Activated CD4-positive, alpha-beta T cell treated with anti-CD3 and anti-CD28 coated beads, Interleukin-2, amount 50 U/mL, for 24 hours (primary cell): ENCODE results near the gene COX19.
"Not testable (repeated sequence)": the region's sequence is repeated elsewhere in the genome, so short reads cannot be mapped to it uniquely, and the experiment has no call there.

Experiments used
- DNase-seq, 2 donors: peaks; one replicate each; pipeline ENCODE4 v3.0.0-alpha.2; 2020; ENCODE audit warnings: low read depth in 1 of 2, low spot score in 1 of 2

The COX19 gene

DNA sequence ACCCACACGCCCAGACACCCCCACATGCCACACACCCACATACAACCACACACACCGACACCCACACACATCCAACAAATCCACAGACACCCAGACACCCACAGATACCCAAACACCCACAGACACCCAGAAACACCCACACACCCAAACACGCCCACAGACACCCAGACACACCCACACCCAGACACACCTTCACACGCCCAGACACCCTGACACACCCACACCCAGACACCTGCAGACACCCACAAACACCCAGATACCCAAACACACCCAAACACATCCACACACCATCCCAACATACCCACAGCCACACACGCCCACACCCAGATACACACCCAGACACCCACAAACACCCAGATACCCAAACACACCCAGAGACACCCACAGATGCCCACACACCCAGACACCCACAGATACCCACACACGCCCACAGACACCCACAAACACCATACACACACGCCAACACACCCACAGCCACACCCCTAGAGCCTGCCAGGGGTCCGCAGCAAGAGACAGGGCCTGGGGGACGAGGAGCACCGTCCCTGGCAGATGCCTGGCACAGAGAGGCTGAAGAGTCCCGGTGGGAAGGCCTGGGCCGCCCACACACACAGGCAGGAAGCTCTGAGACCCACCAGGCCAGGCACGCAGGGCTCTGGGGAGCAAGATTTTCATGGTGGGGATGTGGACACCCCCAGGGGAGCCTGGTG, 36.1 kb upstream of the COX19 start:
- no peak for DNase-seq

GRCh38 chr7:1010226-1010625, 34.9 kb upstream of the COX19 start:
- DNase-seq = no peak

GRCh38 chr7:1009747-1010146, 34.4 kb upstream of the COX19 start:
- no peak for DNase-seq

GRCh38 chr7:1008733-1009363, 33.5 kb upstream of the COX19 start:
- no peak for DNase-seq

- DNase-seq = no peak
These were observed 32.6 kb upstream of the COX19 start for GRCh38 chr7:1007901-1008300.

GRCh38 chr7:1005303-1005702, 30.0 kb upstream of the COX19 start:
- no peak for DNase-seq

GRCh38 chr7:1004018-1004852, 28.9 kb upstream of the COX19 start:
- DNase-seq = no peak

DNA sequence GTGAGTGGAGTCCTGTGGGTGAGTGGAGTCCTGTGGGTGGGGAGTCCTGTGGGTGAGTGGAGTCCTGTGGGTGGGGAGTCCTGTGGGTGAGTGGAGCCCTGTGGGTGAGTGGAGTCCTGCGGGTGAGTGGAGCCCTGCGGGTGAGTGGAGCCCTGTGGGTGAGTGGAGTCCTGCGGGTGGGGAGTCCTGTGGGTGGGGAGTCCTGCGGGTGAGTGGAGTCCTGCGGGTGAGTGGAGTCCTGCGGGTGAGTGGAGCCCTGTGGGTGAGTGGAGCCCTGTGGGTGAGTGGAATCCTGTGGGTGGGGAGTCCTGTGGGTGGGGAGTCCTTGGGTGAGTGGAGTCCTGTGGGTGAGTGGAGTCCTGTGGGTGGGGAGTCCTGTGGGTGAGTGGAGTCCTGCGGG, 27.1 kb upstream of the COX19 start:
- not testable (repeated sequence) for DNase-seq

GRCh38 chr7:1002026-1002425, 26.7 kb upstream of the COX19 start:
- not testable (repeated sequence) for DNase-seq

DNA sequence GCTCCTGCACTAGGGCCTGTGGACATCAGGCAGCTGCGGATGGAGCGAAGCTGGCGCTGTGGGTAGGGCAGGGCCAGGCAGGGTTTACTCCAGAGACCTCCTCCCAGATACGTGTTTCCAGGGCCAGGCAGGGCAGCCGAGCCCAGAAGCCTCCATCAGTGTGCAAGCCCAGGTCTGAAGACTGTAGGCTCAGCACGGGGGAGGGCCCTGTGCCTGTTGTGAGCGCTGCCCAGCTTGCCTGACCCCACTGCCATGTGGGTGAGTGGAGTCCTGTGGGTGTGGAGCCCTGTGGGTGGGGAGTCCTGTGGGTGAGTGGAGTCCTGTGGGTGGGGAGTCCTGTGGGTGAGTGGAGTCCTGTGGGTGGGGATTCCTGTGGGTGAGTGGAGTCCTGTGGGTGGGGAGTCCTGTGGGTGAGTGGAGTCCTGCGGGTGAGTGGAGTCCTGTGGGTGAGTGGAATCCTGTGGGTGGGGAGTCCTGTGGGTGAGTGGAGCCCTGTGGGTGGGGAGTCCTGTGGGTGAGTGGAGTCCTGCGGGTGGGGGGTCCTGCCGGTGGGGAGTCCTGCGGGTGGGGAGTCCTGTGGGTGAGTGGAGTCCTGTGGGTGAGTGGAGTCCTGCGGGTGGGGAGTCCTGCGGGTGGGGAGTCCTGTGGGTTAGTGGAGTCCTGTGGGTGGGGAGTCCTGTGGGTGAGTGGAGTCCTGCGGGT, 25.9 kb upstream of the COX19 start:
- DNase-seq = not testable (repeated sequence)

DNA sequence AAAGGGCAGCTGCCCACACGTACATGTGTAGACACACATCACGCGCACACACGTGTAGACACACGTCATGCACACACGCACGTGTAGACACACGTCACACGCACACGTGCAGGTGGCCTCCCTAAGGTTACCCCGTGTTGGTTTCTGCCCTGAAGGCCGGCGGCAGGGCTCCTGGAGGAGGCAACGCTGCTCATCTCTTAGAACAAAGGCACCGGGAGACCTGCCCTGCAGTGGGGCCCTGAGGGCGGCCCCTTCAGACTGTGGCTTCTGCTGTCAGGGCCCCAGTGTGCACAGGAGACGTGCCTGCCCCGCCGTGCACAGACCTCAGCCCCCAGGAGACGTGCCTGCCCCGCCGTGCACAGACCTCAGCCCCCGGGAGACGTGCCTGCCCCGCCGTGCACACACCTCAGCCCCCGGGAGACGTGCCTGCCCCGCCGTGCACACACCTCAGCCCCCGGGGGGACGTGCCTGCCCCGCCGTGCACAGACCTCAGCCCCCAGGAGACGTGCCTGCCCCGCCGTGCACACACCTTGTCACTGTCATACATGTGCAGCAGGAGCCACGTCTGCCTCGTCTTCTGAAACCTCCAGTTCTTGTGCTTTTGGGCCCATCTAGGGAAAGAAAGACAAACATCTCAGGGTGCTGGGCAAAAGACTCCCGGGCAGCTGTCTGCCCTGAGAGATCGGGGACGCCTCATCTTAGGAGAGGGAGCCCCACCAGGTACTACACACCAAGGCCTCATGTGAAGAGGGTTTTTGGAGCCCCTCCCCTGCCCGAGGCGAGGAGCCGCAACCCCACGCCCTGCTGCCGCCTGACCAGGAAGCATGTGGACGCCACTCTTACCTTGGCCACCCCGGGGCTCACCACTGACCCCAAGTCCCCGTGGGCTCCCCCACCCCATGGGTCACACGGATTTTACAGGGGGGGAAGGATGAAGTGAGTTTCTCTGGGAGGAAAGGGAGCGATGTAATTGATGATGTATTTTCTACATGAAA, 24.9 kb upstream of the COX19 start:
- DNase-seq = no peak

DNA sequence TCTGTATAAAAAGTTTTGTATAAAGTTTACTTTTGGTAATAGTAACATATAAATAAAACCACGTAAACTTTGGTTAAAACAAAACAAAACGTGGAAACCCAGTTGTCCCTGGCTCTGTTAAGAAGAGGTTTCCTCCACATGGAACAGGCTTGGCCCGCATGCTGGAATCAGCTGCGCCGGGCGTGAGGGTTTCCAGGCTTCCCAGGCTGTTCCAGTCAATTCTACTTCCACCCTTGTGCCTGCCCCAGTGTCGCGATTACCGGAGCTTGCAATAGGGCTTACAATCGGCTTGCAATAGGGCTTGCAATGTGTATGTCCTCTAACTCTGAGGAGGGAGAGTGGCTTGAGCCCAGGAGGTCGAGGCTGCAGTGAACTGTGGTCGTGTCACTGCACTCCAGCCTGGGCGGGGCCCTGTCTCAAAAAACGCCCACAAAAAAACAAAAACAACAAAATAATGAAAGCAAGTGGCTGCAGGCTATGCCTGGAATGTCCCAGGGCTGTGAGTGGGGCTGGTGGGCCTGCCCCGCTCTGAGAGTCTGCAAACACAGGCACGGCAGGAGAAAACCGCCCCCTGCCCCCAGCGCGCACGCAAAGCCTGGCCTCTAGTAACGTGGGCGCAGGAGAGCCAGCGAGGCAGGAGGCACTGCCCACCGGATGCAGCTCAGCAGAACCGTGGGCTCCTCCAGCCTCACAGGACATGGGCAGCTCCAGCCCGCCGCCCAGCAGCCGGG, 24.0 kb upstream of the COX19 start:
- DNase-seq = no peak

- no peak for DNase-seq
These were observed 22.4 kb upstream of the COX19 start for GRCh38 chr7:997404-998395.

DNA sequence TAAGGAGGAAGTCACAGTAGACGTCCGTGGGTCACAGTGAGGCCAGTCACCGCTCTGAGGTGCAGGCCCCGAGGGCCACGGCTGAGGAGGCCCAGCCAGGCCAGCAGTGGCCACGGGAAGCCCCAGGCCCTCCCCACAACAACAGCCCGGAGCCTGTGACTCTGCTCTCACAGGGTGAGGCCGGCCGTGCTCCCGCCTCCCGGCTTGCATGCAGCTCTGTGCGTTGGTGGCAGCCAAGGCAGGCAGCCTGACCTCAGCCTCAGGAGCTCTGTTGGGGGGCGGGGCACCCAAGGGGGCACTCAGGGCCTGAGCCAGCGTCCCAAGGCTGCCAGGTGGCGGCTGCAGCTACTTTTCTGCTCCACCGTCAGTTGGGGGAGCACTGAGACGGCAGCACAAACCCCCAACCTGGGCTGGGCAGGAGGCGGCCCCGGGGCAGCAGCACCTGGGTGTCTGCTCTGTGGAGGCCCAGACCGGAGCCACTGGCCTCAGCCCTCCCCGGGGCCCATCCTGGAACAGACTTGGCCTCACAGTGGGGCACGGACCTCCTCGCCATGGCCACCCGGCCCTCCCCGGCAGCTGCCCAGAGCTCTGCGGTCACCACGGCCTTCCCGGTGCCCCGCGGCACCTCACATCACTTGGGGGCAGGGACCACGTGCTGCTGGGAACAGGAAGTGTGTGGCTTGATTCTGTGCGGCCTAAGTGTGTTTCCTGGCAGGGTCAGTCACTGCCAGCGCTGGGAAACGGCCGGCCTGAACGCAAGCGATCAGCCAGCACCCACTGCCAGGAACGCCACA, 20.9 kb upstream of the COX19 start:
- no peak for DNase-seq

DNA sequence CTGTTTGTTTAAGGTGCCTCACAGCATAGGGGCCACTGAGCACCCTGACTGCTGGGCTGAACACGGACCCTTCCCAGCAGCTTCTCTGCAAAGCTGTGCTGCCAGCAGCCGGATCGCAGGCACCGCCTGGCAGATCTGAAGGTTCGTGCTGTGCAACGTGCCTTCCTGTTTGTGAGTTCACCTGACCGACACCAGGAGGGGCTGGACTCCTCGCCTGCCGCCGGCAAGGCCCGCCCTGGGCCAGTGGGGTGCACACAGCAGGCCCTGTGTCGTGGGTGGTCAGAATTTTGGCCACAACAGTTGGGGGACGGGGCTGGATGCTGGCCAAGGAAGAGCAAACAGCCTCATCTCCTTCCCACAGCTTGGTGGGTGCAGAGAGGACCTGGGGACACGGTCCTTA, 20.2 kb upstream of the COX19 start:
- DNase-seq = no peak

- DNase-seq = no peak
These were observed 19.4 kb upstream of the COX19 start for GRCh38 chr7:994592-995308.
